HCT116 (cell line): ENCODE data around the gene CMC2. TPM values are rescaled to one million over a fixed set of nuclear protein-coding genes. Genes with fewer than 3 reads are reported as not detected.

Experiments used
- ATAC-seq: fragments of 200-7000 bp; cut with Tn5 transposase; 2 replicates; pipeline ENCODE4 v1.9.1; 2020; ENCODE audit warnings: mild to moderate bottlenecking, moderate library complexity
- BruUV-seq: library from RNA; stranded (reverse); fragments of 400-500 nt; replicated peaks from 2 replicates; lab custom pipeline; 2021; lab: Mats Ljungman, UMichigan
- CTCF ChIA-PET: fragments of 300-600 bp; sonication (Branson Sonifier 250); formaldehyde crosslinking; loops from one replicate; lab custom pipeline; 2021; ENCODE audit warnings: antibody characterized with exemption; lab: Charles Lee
- POLR2A ChIA-PET: fragments of 300-600, 350-600 bp; sonication (Branson Sonifier 250); formaldehyde crosslinking; loops from one replicate; lab custom pipeline; 2021; ENCODE audit warnings: antibody characterized with exemption; lab: Charles Lee
- RAD21 ChIA-PET, 2 experiments: fragments of 300-600 bp; sonication (Branson Sonifier 250); formaldehyde crosslinking; loops; one replicate each; lab custom pipeline; 2023; ENCODE audit warnings: low total read pairs in 2 of 2; ENCODE audit not compliant: uncharacterized antibody in 2 of 2, unreplicated experiment in 2 of 2, low non-redundant PET in 1 of 2; lab: Charles Lee
- DNase-seq: peaks from one replicate; pipeline ENCODE4 v3.0.0-alpha.2; 2010; ENCODE audit warnings: low read depth, low spot score
- H2AFZ ChIP-seq: fragments of 200-600 bp; shearing (Covaris generic), sonication (generic); 2 replicates; pipeline ENCODE4 v1.6.1; 2017; ENCODE audit warnings: low read depth, mixed run types, mixed read lengths, antibody characterized with exemption, low read length; ENCODE audit not compliant: poor library complexity, severe bottlenecking
- H3K27ac ChIP-seq: 2 replicates; pipeline ENCODE4 v1.5.1; 2012; ENCODE audit warnings: low read depth, low read length
- H3K27me3 ChIP-seq: fragments of 200-600 bp; sonication (generic); 2 replicates; pipeline ENCODE4 v1.6.1; 2016; ENCODE audit warnings: mixed run types, low read length, mixed read lengths; ENCODE audit not compliant: insufficient read depth
- H3K36me3 ChIP-seq, 2 experiments: fragments of 200-500 bp in 1 of 2; fragments of 200-600 bp in 1 of 2; sonication (Bioruptor generic) in 1 of 2; sonication (generic) in 1 of 2; 2 replicates each; pipeline versions ENCODE4 v1.5.1 to v1.6.1; 2014 to 2016; ENCODE audit warnings: low read length in 2 of 2, inconsistent platforms in 1 of 2, mixed read lengths in 1 of 2, mixed run types in 1 of 2; ENCODE audit not compliant: insufficient read depth in 2 of 2, control insufficient read depth in 1 of 2
- H3K4me1 ChIP-seq, 2 experiments: fragments of 200-600 bp in 1 of 2; sonication (generic) in 1 of 2; 2 replicates each; pipeline versions ENCODE4 v1.5.1 to v1.6.1; 2012 to 2017; ENCODE audit warnings: low read length in 2 of 2, inconsistent platforms in 1 of 2, mild to moderate bottlenecking in 1 of 2, mixed read lengths in 1 of 2, mixed run types in 1 of 2, moderate library complexity in 1 of 2; ENCODE audit not compliant: insufficient read depth in 2 of 2, control insufficient read depth in 1 of 2
- H3K4me2 ChIP-seq: fragments of 200-600 bp; sonication (generic); 2 replicates; pipeline ENCODE4 v1.6.1; 2017; ENCODE audit warnings: mixed run types, low read length, mixed read lengths
- H3K4me3 ChIP-seq, 2 experiments: fragments of 200-600 bp in 1 of 2; sonication (generic) in 1 of 2; replicated peaks in 1 of 2; 2 replicates each; pipeline ENCODE4 v1.5.1; 2011 to 2016; ENCODE audit warnings: low read length in 2 of 2, control low read depth in 1 of 2, low read depth in 1 of 2, mild to moderate bottlenecking in 1 of 2, mixed read lengths in 1 of 2, mixed run types in 1 of 2
- H3K79me2 ChIP-seq: fragments of 200-600 bp; sonication (generic); 2 replicates; pipeline ENCODE4 v1.6.1; 2017; ENCODE audit warnings: mild to moderate bottlenecking, mixed run types, low read length, moderate library complexity, mixed read lengths; ENCODE audit not compliant: insufficient read depth
- H3K9ac ChIP-seq: fragments of 200-600 bp; sonication (generic); 2 replicates; pipeline ENCODE4 v1.6.1; 2016; ENCODE audit warnings: low read length, mixed read lengths
- H3K9me2 ChIP-seq: fragments of 200-600 bp; sonication (generic), shearing (Covaris generic); 2 replicates; pipeline ENCODE4 v1.6.1; 2017; ENCODE audit warnings: mixed run types, mild to moderate bottlenecking, moderate library complexity; ENCODE audit not compliant: insufficient read depth
- H3K9me3 ChIP-seq, 2 experiments: fragments of 200-500 bp in 1 of 2; fragments of 200-600 bp in 1 of 2; sonication (Bioruptor generic) in 1 of 2; sonication (generic) in 1 of 2; 2 replicates each; pipeline ENCODE4 v1.6.1; 2014 to 2017; ENCODE audit warnings: low read length in 2 of 2, mixed read lengths in 2 of 2, inconsistent platforms in 1 of 2, low read depth in 1 of 2, mild to moderate bottlenecking in 1 of 2, mixed run types in 1 of 2, moderate library complexity in 1 of 2; ENCODE audit not compliant: control insufficient read depth in 1 of 2, insufficient read depth in 1 of 2
- H4K20me1 ChIP-seq: fragments of 200-600 bp; sonication (generic), shearing (Covaris generic); 2 replicates; pipeline ENCODE4 v1.6.1; 2017; ENCODE audit warnings: mixed run types, mild to moderate bottlenecking, moderate library complexity; ENCODE audit not compliant: insufficient read depth
- CBX3 ChIP-seq: IDR thresholded peaks from 2 replicates; pipeline ENCODE4 v1.6.1; 2012; ENCODE audit warnings: low read depth
- EZH2phosphoT487 ChIP-seq: fragments of 200-600 bp; IDR thresholded peaks from 2 replicates; pipeline ENCODE4 v1.6.1; 2018; ENCODE audit warnings: antibody characterized with exemption, borderline replicate concordance
- FOSL1 ChIP-seq: IDR thresholded peaks from 2 replicates; pipeline ENCODE4 v1.6.1; 2012; ENCODE audit warnings: low read depth
- POLR2A ChIP-seq: IDR thresholded peaks from 2 replicates; pipeline ENCODE4 v1.7.0; 2011; ENCODE audit warnings: borderline replicate concordance; ENCODE audit not compliant: insufficient read depth, insufficient read length; ENCODE audit errors: extremely low read depth
- POLR2AphosphoS5 ChIP-seq: IDR thresholded peaks from 2 replicates; pipeline ENCODE4 v1.6.1; 2011; ENCODE audit warnings: mild to moderate bottlenecking, low read depth, low read length, moderate library complexity
- SRF ChIP-seq: IDR thresholded peaks from 2 replicates; pipeline ENCODE4 v1.6.1; 2012; ENCODE audit warnings: low read depth
- TCF7L2 ChIP-seq: IDR thresholded peaks from 2 replicates; pipeline ENCODE4 v1.7.0; 2011; ENCODE audit warnings: borderline replicate concordance, inconsistent platforms; ENCODE audit not compliant: insufficient read depth, insufficient read length; ENCODE audit errors: extremely low read depth
- YY1 ChIP-seq: IDR thresholded peaks from 2 replicates; pipeline ENCODE4 v1.6.1; 2011; ENCODE audit warnings: low read length, low read depth, moderate library complexity, mild to moderate bottlenecking; ENCODE audit not compliant: insufficient replicate concordance; ENCODE audit errors: extremely low read depth
- ZFX ChIP-seq: fragments of 450-650 bp; IDR thresholded peaks from 2 replicates; pipeline ENCODE4 v1.6.1; 2017
- intact Hi-C: fragments of 100-400 bp; cut with micrococcal nuclease; formaldehyde crosslinking; loops from 2 replicates; pipeline ENCODE4 v1.10.0; 2022
- total RNA-seq: library from RNA; stranded (reverse); gene quantifications from one replicate; pipeline ENCODE4 v1.2.1, GENCODE V29; 2021; ENCODE audit not compliant: unreplicated experiment
- TF ChIP-seq, protein P1 (sequence below): IDR thresholded peaks from 2 replicates; pipeline ENCODE4 v1.6.1; 2012
- TF ChIP-seq, protein P2 (sequence below): IDR thresholded peaks from 2 replicates; pipeline ENCODE4 v1.6.1; 2011; ENCODE audit warnings: mild to moderate bottlenecking, low read length, moderate library complexity; ENCODE audit not compliant: insufficient replicate concordance; ENCODE audit errors: extremely low read depth
- TF ChIP-seq, protein P3 (sequence below), 3 experiments: fragments of 200-600 bp in 1 of 3; sonication (generic) in 1 of 3; IDR thresholded peaks in 2 of 3; conservative IDR thresholded peaks in 1 of 3; 2 replicates each; pipeline ENCODE4 v1.5.1; 2012 to 2017; ENCODE audit warnings: low read depth in 2 of 3, low read length in 2 of 3, antibody characterized with exemption in 1 of 3, borderline replicate concordance in 1 of 3, control low read depth in 1 of 3, mild to moderate bottlenecking in 1 of 3, mixed read lengths in 1 of 3, mixed run types in 1 of 3, moderate library complexity in 1 of 3; ENCODE audit not compliant: insufficient read depth in 1 of 3

CMC2 gene
- total RNA-seq, 1 experiment from 2014 or later = 119 TPM

DNA sequence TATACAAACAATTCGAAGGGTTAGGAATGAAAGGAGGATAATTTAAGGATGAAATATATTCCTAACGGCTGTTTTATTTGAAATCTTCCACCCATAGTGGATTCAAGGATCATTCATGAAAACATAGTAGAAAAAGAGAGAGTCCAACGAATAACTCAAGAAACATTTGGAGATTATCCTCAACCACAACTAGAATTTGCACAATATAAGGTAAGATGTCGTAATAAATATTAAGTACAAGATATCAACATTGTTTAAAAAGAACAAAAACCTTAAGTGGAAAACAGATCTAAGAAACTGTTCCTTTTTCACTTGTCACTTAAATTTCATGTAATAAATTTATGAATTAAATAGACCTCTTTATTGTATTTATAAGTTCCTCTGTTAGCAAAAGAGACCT is 19.7 kb upstream of the CMC2 start (continued):
- TF ChIP-seq TCF7L2 (no peak), CBX3 (no peak), EZH2phosphoT487 (no peak), FOSL1 (no peak), POLR2A (no peak)
- TF ChIP-seq, protein P1, sequence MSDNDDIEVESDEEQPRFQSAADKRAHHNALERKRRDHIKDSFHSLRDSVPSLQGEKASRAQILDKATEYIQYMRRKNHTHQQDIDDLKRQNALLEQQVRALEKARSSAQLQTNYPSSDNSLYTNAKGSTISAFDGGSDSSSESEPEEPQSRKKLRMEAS = no peak
- TF ChIP-seq, protein P2, sequence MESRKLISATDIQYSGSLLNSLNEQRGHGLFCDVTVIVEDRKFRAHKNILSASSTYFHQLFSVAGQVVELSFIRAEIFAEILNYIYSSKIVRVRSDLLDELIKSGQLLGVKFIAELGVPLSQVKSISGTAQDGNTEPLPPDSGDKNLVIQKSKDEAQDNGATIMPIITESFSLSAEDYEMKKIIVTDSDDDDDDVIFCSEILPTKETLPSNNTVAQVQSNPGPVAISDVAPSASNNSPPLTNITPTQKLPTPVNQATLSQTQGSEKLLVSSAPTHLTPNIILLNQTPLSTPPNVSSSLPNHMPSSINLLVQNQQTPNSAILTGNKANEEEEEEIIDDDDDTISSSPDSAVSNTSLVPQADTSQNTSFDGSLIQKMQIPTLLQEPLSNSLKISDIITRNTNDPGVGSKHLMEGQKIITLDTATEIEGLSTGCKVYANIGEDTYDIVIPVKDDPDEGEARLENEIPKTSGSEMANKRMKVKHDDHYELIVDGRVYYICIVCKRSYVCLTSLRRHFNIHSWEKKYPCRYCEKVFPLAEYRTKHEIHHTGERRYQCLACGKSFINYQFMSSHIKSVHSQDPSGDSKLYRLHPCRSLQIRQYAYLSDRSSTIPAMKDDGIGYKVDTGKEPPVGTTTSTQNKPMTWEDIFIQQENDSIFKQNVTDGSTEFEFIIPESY = no peak
- TF ChIP-seq, protein P3, sequence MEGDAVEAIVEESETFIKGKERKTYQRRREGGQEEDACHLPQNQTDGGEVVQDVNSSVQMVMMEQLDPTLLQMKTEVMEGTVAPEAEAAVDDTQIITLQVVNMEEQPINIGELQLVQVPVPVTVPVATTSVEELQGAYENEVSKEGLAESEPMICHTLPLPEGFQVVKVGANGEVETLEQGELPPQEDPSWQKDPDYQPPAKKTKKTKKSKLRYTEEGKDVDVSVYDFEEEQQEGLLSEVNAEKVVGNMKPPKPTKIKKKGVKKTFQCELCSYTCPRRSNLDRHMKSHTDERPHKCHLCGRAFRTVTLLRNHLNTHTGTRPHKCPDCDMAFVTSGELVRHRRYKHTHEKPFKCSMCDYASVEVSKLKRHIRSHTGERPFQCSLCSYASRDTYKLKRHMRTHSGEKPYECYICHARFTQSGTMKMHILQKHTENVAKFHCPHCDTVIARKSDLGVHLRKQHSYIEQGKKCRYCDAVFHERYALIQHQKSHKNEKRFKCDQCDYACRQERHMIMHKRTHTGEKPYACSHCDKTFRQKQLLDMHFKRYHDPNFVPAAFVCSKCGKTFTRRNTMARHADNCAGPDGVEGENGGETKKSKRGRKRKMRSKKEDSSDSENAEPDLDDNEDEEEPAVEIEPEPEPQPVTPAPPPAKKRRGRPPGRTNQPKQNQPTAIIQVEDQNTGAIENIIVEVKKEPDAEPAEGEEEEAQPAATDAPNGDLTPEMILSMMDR (IDR thresholded peaks at IDR 0.05 in 2 of 3, conservative IDR thresholded peaks at IDR 0.05 in 1 of 3; ENCODE audit: borderline replicate concordance in 1 of 3, insufficient read depth in 1 of 3, low read depth in 2 of 3, low read length in 2 of 3) = no peak

DNA sequence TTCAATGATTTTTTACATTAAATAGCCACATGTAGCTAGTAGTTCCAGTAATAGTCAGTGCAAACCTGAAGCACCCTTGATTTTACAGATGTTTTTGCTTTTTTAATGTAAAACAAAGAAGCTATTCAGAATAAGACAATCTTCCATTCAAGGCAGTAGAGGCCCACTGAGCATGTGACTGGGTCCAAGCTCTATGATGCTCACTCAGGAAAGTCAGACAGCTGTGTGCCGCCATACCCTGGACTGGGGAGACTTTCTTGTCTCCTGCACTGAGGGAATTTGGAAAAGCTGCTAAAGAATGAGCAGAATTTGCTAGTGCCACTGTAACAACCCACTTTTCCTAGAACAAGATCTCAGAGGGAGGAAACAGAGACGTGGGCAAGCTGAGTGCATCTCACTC is 11.8 kb upstream of the CMC2 start:
- Histone ChIP-seq H3K79me2 (no peaks in the 10 kb centered on the region), H3K4me3 (no peak overlapping the region), H3K36me3 (peaks cover 78 to 81% of the 10 kb centered on the region in 2 experiments), H3K9me3 (no peaks in the 10 kb centered on the region), H3K27ac (no peak overlapping the region), H3K9me2 (no peaks in the 10 kb centered on the region), H3K9ac (no peak overlapping the region), H3K4me1 (no peaks in the 10 kb centered on the region), H3K4me2 (no peak overlapping the region), H4K20me1 (no peaks in the 10 kb centered on the region), H3K27me3 (no peaks in the 10 kb centered on the region), H2AFZ (no peak overlapping the region)
- intact Hi-C loops = no loop called here
- no peak for TF ChIP-seq POLR2A
- TF ChIP-seq SRF = no peak
- no peak for TF ChIP-seq YY1
- TF ChIP-seq EZH2phosphoT487 = no peak
- TF ChIP-seq POLR2AphosphoS5 = no peak
- TF ChIP-seq ZFX = no peak
- POLR2A ChIA-PET = no interaction called here
- BruUV-seq = no TSS peak
- CTCF ChIA-PET = interaction anchor here (0.7 to 1.8 kb wide), 4 partner anchors 9 to 18 kb away, joined by 3 to 7 read pairs (median 4); partner anchors contain the start of genes ATMIN, CENPN and CMC2
- DNase-seq = no peak
- no peak for ATAC-seq
- RAD21 ChIA-PET = no interaction called here
